ACC112 (cell line): ENCODE measurements around the gene GJA4.
"Not testable (repeated sequence)": the region's sequence is repeated elsewhere in the genome, so short reads cannot be mapped to it uniquely, and the experiment has no call there.

Experiments
- H2AFZ ChIP-seq: fragments of 200-600 bp; sonication (generic); one replicate; pipeline ENCODE4 v1.6.0; 2017; ENCODE audit warnings: antibody characterized with exemption, low read length; ENCODE audit not compliant: unreplicated experiment
- H3K27ac ChIP-seq: fragments of 200-600 bp; sonication (generic); 2 replicates; pipeline ENCODE4 v1.5.1; 2014; ENCODE audit warnings: low read depth, mild to moderate bottlenecking, antibody characterized with exemption, low read length, moderate library complexity
- H3K27me3 ChIP-seq: fragments of 200-600 bp; sonication (generic); 2 replicates; pipeline ENCODE4 v1.6.1; 2014; ENCODE audit warnings: mild to moderate bottlenecking, antibody characterized with exemption, low read length, moderate library complexity, mixed read lengths; ENCODE audit not compliant: insufficient read depth
- H3K36me3 ChIP-seq: fragments of 200-600 bp; sonication (generic); 2 replicates; pipeline ENCODE4 v1.6.1; 2016; ENCODE audit warnings: mild to moderate bottlenecking, antibody characterized with exemption, low read length, moderate library complexity, mixed read lengths; ENCODE audit not compliant: insufficient read depth
- H3K4me1 ChIP-seq: fragments of 200-600 bp; sonication (generic); one replicate; pipeline ENCODE4 v1.6.1; 2016; ENCODE audit warnings: low read length, mixed read lengths; ENCODE audit not compliant: insufficient read depth, unreplicated experiment, control insufficient read depth
- H3K4me3 ChIP-seq: fragments of 200-600 bp; sonication (generic); 2 replicates; pipeline ENCODE4 v1.5.1; 2014; ENCODE audit warnings: mild to moderate bottlenecking, low read depth, low read length
- H3K79me2 ChIP-seq: fragments of 200-600 bp; sonication (generic); one replicate; pipeline ENCODE4 v1.6.0; 2016; ENCODE audit warnings: low read length; ENCODE audit not compliant: control insufficient read depth, unreplicated experiment, insufficient read depth

GJA4 gene

GRCh38 chr1:34816332-34816731 is 23.5 kb downstream of the GJA4 start:
- Histone ChIP-seq H2AFZ (no peak overlapping the region), H3K36me3 (no peaks in the 10 kb centered on the region), H3K79me2 (no peaks in the 10 kb centered on the region), H3K27ac (no peak overlapping the region), H3K27me3 (no peaks in the 10 kb centered on the region), H3K4me3 (no peak overlapping the region), H3K4me1 (no peaks in the 10 kb centered on the region)

- Histone ChIP-seq H3K4me3 (no peak overlapping the region), H3K36me3 (no peaks in the 10 kb centered on the region), H3K4me1 (no peaks in the 10 kb centered on the region), H3K79me2 (no peaks in the 10 kb centered on the region), H3K27me3 (no peaks in the 10 kb centered on the region), H3K27ac (no peak overlapping the region), H2AFZ (no peak overlapping the region)
Observed at GRCh38 chr1:34816778-34817177, 24.0 kb downstream of the GJA4 start.

GRCh38 chr1:34818862-34819261 is 26.1 kb downstream of the GJA4 start:
- H3K27ac ChIP-seq, H3K27me3 ChIP-seq, H3K36me3 ChIP-seq, H3K4me3 ChIP-seq, H2AFZ ChIP-seq, H3K4me1 ChIP-seq, H3K79me2 ChIP-seq: not testable (repeated sequence)

GRCh38 chr1:34822202-34822601 is 29.4 kb downstream of the GJA4 start:
- H3K27ac ChIP-seq, result no peak overlapping the region

GRCh38 chr1:34824817-34825454 is 32.1 kb downstream of the GJA4 start:
- Histone ChIP-seq H2AFZ (no peak overlapping the region), H3K4me1 (no peaks in the 10 kb centered on the region), H3K27ac (no peak overlapping the region), H3K79me2 (no peaks in the 10 kb centered on the region), H3K4me3 (no peak overlapping the region), H3K27me3 (no peaks in the 10 kb centered on the region), H3K36me3 (no peaks in the 10 kb centered on the region)

More at GRCh38 chr1:34822202-34822601, 29.4 kb downstream of the GJA4 start:
- H2AFZ ChIP-seq, result no peak overlapping the region
- H3K4me3 ChIP-seq, result no peak overlapping the region
- no peaks in the 10 kb centered on the region for H3K79me2 ChIP-seq
- no peaks in the 10 kb centered on the region for H3K4me1 ChIP-seq
- no peaks in the 10 kb centered on the region for H3K36me3 ChIP-seq
- no peaks in the 10 kb centered on the region for H3K27me3 ChIP-seq

- H3K4me1 ChIP-seq, result no peaks in the 10 kb centered on the region
- no peak overlapping the region for H3K27ac ChIP-seq
- no peaks in the 10 kb centered on the region for H3K27me3 ChIP-seq
- H3K79me2 ChIP-seq, result no peaks in the 10 kb centered on the region
- no peaks in the 10 kb centered on the region for H3K36me3 ChIP-seq
- H2AFZ ChIP-seq, result no peak overlapping the region
- no peak overlapping the region for H3K4me3 ChIP-seq
Observed at GRCh38 chr1:34825455-34826091, 32.8 kb downstream of the GJA4 start.

- H3K4me3 ChIP-seq, result no peak overlapping the region
- no peak overlapping the region for H3K27ac ChIP-seq
- no peaks in the 10 kb centered on the region for H3K27me3 ChIP-seq
- no peaks in the 10 kb centered on the region for H3K36me3 ChIP-seq
- H3K79me2 ChIP-seq, result no peaks in the 10 kb centered on the region
- no peak overlapping the region for H2AFZ ChIP-seq
- no peaks in the 10 kb centered on the region for H3K4me1 ChIP-seq
Observed at GRCh38 chr1:34827341-34827941, 34.6 kb downstream of the GJA4 start.

GRCh38 chr1:34828611-34829010 is 35.8 kb downstream of the GJA4 start:
- Histone ChIP-seq H3K27me3 (no peaks in the 10 kb centered on the region), H3K4me1 (no peaks in the 10 kb centered on the region), H3K36me3 (no peaks in the 10 kb centered on the region), H3K79me2 (no peaks in the 10 kb centered on the region), H2AFZ (no peak overlapping the region), H3K27ac (no peak overlapping the region), H3K4me3 (no peak overlapping the region)

DNA sequence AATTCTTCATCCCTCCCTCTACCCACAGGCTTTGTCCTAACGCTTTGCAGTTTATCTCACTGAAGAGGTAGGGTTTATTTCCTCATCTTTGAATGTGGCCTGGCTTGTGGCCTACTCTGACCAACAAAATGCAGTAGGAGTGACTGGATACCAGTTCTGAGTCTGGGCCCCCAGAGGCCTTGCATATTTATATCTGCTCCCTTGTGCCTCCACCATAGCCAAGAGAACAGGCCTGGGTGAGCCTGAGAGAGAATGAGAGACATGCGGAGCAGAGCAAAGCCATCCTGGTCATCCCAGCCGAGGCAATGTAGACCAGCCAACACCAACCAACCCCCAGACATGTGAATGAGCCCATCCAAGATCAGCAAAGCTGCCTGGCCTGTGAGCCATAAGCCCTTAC is 36.5 kb downstream of the GJA4 start:
- Histone ChIP-seq H3K27me3 (no peaks in the 10 kb centered on the region), H3K36me3 (no peaks in the 10 kb centered on the region)

GRCh38 chr1:34831721-34832246 is 39.0 kb downstream of the GJA4 start:
- Histone ChIP-seq H2AFZ (no peak overlapping the region), H3K27me3 (no peaks in the 10 kb centered on the region), H3K27ac (no peak overlapping the region), H3K36me3 (no peaks in the 10 kb centered on the region), H3K4me1 (peaks cover 6% of the 10 kb centered on the region), H3K79me2 (no peaks in the 10 kb centered on the region), H3K4me3 (no peak overlapping the region)

More for the DNA sequence above, 36.5 kb downstream of the GJA4 start:
- H2AFZ ChIP-seq, result no peak overlapping the region
- H3K79me2 ChIP-seq, result no peaks in the 10 kb centered on the region
- H3K4me3 ChIP-seq, result no peak overlapping the region
- no peaks in the 10 kb centered on the region for H3K4me1 ChIP-seq
- H3K27ac ChIP-seq, result no peak overlapping the region

GRCh38 chr1:34833711-34834110 is 40.9 kb downstream of the GJA4 start:
- no peak overlapping the region for H2AFZ ChIP-seq

More at GRCh38 chr1:34833711-34834110, 40.9 kb downstream of the GJA4 start:
- no peaks in the 10 kb centered on the region for H3K36me3 ChIP-seq
- H3K79me2 ChIP-seq, result no peaks in the 10 kb centered on the region
- H3K27me3 ChIP-seq, result no peaks in the 10 kb centered on the region
- H3K27ac ChIP-seq, result no peak overlapping the region
- no peak overlapping the region for H3K4me3 ChIP-seq
- H3K4me1 ChIP-seq, result peaks cover 6% of the 10 kb centered on the region
